HG02852 (cell line): ENCODE results near the gene PLA2G4E.
A peak's percentile ranks its signal among the peaks of the same experiment; 100 is the strongest.

Experiments
- ATAC-seq: cut with Tn5 transposase; IDR thresholded peaks from one replicate; pipeline ENCODE4 v1.9.1; 2021; ENCODE audit warnings: mild to moderate bottlenecking, moderate library complexity; ENCODE audit not compliant: unreplicated experiment

Gene PLA2G4E

GRCh38 chr15:41957021-41957897, 63.6 kb downstream of the PLA2G4E start:
- ATAC-seq: peak; percentile 85

GRCh38 chr15:41955807-41956525, 64.9 kb downstream of the PLA2G4E start:
- ATAC-seq: no peak

GRCh38 chr15:41955100-41955499, 65.7 kb downstream of the PLA2G4E start:
- ATAC-seq: no peak

- no peak for ATAC-seq
Measured at GRCh38 chr15:41954036-41954435, 66.8 kb downstream of the PLA2G4E start.

GRCh38 chr15:41952013-41952563, 68.8 kb downstream of the PLA2G4E start:
- no peak for ATAC-seq

- ATAC-seq: no peak
Measured at GRCh38 chr15:41951571-41951970, 69.3 kb downstream of the PLA2G4E start.

- no peak for ATAC-seq
Measured at GRCh38 chr15:41950489-41950888, 70.4 kb downstream of the PLA2G4E start.

GRCh38 chr15:41950127-41950483, 70.7 kb downstream of the PLA2G4E start:
- no peak for ATAC-seq

GRCh38 chr15:41949401-41950126, 71.3 kb downstream of the PLA2G4E start:
- no peak for ATAC-seq

- no peak for ATAC-seq
Measured at GRCh38 chr15:41948490-41948889, 72.4 kb downstream of the PLA2G4E start.

- no peak for ATAC-seq
Measured at GRCh38 chr15:41946970-41947369, 73.9 kb downstream of the PLA2G4E start.

- no peak for ATAC-seq
Measured at GRCh38 chr15:41945731-41946130, 75.1 kb downstream of the PLA2G4E start.

GRCh38 chr15:41945221-41945620, 75.6 kb downstream of the PLA2G4E start:
- ATAC-seq: no peak

- no peak for ATAC-seq
Measured at GRCh38 chr15:41944313-41944940, 76.4 kb downstream of the PLA2G4E start.

- ATAC-seq: no peak
Measured at GRCh38 chr15:41943543-41944312, 77.1 kb downstream of the PLA2G4E start.

- no peak for ATAC-seq
Measured at GRCh38 chr15:41942886-41943285, 78.0 kb downstream of the PLA2G4E start.

GRCh38 chr15:41941644-41942415, 79.0 kb downstream of the PLA2G4E start:
- ATAC-seq: no peak

- ATAC-seq: no peak
Measured at GRCh38 chr15:41940441-41940857, 80.4 kb downstream of the PLA2G4E start.

- no peak for ATAC-seq
Measured at GRCh38 chr15:41939986-41940385, 80.9 kb downstream of the PLA2G4E start.
